HG03159 (cell line): ENCODE measurements around the gene NAMPT.
"Not testable (repeated sequence)": the region's sequence is repeated elsewhere in the genome, so short reads cannot be mapped to it uniquely, and the experiment has no call there.

ENCODE experiments used
- ATAC-seq: cut with Tn5 transposase; IDR thresholded peaks from one replicate; pipeline ENCODE4 v1.9.1; 2021; ENCODE audit warnings: mild to moderate bottlenecking, moderate library complexity; ENCODE audit not compliant: unreplicated experiment

The NAMPT gene

GRCh38 chr7:106238830-106239229, 46.0 kb downstream of the NAMPT start:
- no peak for ATAC-seq

GRCh38 chr7:106236065-106236464, 48.7 kb downstream of the NAMPT start:
- ATAC-seq = no peak

GRCh38 chr7:106234425-106234824, 50.4 kb downstream of the NAMPT start:
- ATAC-seq = no peak

- no peak for ATAC-seq
Observed at GRCh38 chr7:106231856-106232490, 52.8 kb downstream of the NAMPT start.

GRCh38 chr7:106225856-106226255, 58.9 kb downstream of the NAMPT start:
- ATAC-seq = no peak

- no peak for ATAC-seq
Observed at GRCh38 chr7:106224797-106225196, 60.0 kb downstream of the NAMPT start.

GRCh38 chr7:106223156-106223555, 61.6 kb downstream of the NAMPT start:
- no peak for ATAC-seq

- no peak for ATAC-seq
Observed at GRCh38 chr7:106222545-106222944, 62.2 kb downstream of the NAMPT start.

GRCh38 chr7:106220307-106220706, 64.5 kb downstream of the NAMPT start:
- ATAC-seq = no peak

GRCh38 chr7:106219170-106219569, 65.6 kb downstream of the NAMPT start:
- ATAC-seq = no peak

- ATAC-seq = no peak
Observed at GRCh38 chr7:106218546-106218945, 66.2 kb downstream of the NAMPT start.

GRCh38 chr7:106216923-106217542, 67.8 kb downstream of the NAMPT start:
- no peak for ATAC-seq

- ATAC-seq = no peak
Observed at GRCh38 chr7:106216517-106216922, 68.3 kb downstream of the NAMPT start.

GRCh38 chr7:106215868-106216516, 68.8 kb downstream of the NAMPT start:
- no peak for ATAC-seq

- ATAC-seq = not testable (repeated sequence)
Observed at GRCh38 chr7:106208944-106209343, 75.8 kb downstream of the NAMPT start.

- ATAC-seq = no peak
Observed at GRCh38 chr7:106206826-106207541, 77.8 kb downstream of the NAMPT start.

- ATAC-seq = no peak
Observed at GRCh38 chr7:106205621-106206222, 79.1 kb downstream of the NAMPT start.

GRCh38 chr7:106203473-106203872, 81.3 kb downstream of the NAMPT start:
- ATAC-seq = no peak

- ATAC-seq = no peak
Observed at GRCh38 chr7:106201164-106201563, 83.6 kb downstream of the NAMPT start.

GRCh38 chr7:106199813-106200364, 84.9 kb downstream of the NAMPT start:
- no peak for ATAC-seq

- ATAC-seq = no peak
Observed at GRCh38 chr7:106199024-106199423, 85.8 kb downstream of the NAMPT start.
